Ramos (cell line): Measurements from ENCODE around the gene PBX4.

Experiments
- in situ Hi-C: fragments of 300-500 bp; cut with MboI; formaldehyde crosslinking; loops from one replicate; pipeline ENCODE4 v1.14.3; 2022; ENCODE audit warnings: low sequenced_read_pairs; ENCODE audit not compliant: unreplicated experiment

Gene PBX4

DNA sequence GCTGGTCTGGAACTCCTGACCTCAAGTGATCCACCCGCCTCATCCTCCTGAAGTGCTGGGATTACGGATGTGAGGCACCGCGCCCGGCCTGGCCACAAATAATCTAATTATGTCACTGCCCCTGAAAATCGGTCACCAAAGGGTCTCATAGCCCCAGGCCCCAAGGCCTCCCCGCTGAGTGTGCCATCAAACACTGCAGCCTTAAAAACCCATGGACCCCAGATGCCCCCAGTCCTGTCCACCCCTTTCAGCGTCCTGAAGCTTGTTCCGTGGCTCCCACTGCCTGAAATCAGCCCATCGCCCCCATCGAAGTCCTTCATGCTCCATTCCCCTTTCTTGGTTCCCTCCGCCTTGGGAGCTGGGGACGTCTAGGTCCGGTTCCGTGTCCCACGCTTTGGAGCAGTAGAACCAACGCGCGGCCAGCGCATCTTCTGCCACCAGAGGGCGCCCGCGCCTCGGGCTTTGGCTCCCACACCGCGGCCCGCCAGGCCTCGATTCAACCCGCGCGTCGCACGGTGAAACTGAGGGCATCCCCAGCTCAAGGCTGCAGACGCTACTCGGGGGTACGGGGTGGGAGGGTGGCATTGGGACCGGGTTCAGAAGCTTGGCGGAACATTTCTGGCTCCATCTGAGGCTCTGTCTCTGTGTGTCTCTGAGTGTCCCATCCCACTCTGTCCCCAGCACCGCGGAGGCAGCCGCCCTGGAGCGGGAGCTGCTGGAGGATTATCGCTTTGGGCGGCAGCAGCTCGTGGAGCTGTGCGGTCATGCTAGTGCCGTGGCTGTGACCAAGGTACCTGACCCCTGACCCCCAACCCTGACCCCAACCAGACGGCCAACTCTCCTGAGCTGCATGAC lies 86.3 kb downstream of the PBX4 start:
- in situ Hi-C loops = loop anchor here (25.0 kb wide), 2 partner anchors 430 to 730 kb away; no protein-coding TSS in a partner anchor

DNA sequence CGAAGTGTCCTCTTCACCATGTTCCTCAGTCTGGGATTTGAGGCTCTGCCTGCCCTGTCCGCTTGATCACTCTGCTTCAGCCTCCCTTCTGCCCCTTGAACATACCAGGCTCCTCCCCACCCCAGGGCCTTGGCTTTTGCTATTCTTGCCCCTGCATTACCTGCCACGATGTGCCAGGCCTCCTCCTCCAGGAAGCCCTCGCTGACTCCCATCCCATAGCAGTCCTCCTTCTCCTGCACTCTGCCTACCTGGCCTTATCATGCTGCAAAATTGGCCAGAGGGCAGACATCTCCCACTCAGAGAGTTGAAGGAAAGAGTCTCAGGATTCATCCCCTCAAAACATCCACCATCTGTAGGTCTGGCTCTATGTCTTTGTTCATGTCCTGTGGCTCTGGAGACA lies 87.6 kb downstream of the PBX4 start:
- in situ Hi-C loops = loop anchor here (25.0 kb wide), 2 partner anchors 431 to 731 kb away; no protein-coding TSS in a partner anchor

DNA sequence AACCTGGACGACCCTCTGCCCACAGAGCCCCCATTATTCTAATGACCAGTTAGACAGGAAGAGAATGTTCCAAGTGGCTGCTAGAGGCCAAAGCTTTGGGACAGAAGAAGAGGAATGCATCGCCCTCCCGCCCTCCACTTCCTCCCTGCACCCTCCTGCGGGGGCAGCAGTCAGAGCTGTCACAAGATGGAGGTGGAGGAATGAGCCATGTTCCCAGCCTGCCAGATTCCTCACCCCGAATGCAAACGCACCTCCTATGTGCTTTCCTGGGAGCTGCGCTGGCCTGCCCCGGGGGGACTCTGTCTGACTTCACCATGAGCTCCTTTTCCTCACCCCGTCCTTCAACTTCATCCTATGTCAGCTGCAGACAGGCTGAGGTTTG lies 88.1 kb downstream of the PBX4 start:
- in situ Hi-C loops = loop anchor here (25.0 kb wide), 2 partner anchors 432 to 732 kb away; no protein-coding TSS in a partner anchor

DNA sequence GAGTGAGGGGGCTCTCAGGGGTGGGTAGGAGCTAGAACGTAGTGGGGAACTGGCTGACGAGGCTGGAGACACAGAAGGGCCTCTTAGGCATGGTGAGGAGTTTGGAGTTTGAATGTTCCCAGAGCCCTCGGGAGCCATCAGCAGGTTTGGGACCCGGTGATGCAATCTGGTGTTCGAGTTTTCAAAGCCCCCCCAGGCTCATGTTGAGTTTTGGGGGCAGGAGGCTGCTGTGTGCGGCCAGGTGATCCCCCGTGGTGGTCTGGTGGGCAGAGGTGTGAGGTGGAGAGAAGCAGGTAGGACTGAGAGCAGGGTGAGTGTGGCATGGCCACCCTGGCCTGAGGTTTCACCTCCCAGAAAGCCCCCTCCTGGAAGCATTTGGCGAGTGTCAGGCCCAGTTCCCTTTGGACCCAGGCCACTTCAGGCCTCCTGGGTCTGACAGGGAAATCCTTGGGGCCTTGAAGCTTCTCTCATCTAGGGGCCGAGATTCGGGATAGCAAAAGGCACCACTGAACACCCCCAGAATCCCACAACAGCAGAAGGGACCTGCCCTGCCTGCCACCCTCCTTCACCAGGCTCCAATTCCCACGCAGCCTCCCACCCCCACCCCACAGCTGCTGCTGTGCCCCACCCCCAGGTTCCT lies 88.6 kb downstream of the PBX4 start:
- in situ Hi-C loops = loop anchor here (25.0 kb wide), 2 partner anchors 432 to 732 kb away; no protein-coding TSS in a partner anchor

DNA sequence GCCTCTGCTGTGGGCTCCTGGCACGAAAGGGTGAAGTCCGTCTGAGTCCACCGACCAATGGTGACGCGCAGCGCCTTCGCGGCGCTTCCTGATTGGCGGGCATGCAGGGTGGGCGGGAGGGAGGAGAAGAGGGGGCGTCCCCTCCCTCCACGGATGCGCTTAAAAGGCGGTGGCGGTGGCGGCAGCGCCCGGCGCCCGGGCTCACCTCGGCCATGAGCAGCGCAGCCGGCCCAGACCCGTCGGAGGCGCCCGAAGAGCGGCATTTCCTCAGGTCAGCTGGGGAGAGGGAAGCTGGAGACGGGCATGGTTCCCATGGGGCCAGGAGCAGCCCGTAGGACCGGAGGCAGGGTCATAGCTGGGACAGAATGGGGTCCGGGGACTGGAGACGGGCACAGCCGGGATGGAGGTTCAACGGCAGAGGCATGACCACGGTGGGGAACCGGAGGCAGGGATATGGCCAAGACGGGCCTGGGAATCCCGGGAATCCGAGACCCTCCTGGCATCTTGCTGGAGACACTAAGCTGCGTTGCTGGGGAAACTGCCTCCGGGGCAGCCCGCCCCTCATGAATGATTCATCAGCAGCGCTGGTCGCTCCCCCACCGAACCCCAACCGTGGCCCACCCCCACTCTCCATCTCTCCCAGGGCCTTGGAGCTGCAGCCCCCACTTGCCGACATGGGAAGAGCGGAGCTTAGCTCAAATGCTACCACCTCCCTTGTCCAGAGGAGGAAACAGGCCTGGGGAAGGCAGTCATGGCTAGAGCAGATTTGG lies 89.6 kb downstream of the PBX4 start, which contains the start of gene YJEFN3:
TSS of gene YJEFN3 (plus strand) at position 191 of the 770 bp plus-strand sequence. CDS start at position 213, 22 bp downstream.
- in situ Hi-C loops = loop anchor here (25.0 kb wide), 2 partner anchors 433 to 733 kb away; no protein-coding TSS in a partner anchor

DNA sequence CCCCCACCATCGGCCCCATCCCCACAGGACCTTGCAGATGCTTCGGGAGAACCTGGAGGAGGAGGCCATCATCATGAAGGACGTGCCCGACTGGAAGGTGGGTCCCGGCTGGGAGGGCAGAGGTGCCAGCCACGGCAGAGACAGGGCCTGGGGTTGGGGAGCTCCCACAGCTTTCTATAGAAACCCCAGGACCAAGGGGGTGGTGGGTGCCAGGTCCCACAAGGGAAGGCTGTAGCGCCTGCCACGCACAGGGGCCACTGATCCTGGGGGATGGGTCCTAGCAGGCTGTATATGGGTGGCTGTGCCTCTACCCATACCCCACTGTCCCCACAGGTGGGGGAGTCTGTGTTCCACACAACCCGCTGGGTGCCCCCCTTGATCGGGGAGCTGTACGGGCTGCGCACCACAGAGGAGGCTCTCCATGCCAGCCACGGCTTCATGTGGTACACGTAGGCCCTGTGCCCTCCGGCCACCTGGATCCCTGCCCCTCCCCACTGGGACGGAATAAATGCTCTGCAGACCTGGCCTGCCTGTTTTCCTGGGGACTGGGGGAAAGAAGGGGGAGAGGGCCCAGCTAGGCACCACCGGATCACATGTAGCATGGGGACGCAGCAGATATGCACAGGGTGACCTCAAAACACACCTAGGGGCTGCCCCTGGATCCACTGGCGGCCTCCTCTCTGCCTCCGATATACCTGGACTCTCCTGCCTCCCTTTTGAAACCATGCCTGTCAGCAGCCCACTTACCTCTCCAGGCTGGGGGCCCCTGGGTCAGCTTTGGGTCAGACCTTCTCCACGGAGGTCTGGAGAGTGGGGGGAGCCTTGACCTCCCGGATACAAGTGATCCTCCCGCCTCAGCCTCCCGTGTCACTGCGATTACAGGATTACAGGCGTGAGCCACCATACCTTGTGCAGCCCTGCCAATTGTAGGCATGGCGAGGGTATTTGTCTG lies 90.5 kb downstream of the PBX4 start:
- in situ Hi-C loops = loop anchor here (25.0 kb wide), 2 partner anchors 434 to 734 kb away; no protein-coding TSS in a partner anchor

DNA sequence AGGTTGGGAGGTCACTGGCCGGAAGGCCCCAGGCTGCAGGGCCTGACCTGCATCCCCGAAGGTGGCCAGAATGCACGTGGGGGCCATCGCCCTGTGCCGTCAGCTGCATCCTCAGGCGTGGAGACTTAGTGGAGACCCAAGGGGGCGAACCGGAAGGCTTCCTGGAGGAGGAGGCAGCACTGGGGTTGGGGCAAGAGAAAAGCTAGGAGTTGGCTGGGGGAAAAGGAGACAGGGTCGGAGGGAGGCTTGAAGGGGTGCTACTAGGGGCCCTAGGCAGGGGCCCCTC lies 91.2 kb downstream of the PBX4 start:
- in situ Hi-C loops = loop anchor here (25.0 kb wide), 2 partner anchors 435 to 735 kb away; no protein-coding TSS in a partner anchor

DNA sequence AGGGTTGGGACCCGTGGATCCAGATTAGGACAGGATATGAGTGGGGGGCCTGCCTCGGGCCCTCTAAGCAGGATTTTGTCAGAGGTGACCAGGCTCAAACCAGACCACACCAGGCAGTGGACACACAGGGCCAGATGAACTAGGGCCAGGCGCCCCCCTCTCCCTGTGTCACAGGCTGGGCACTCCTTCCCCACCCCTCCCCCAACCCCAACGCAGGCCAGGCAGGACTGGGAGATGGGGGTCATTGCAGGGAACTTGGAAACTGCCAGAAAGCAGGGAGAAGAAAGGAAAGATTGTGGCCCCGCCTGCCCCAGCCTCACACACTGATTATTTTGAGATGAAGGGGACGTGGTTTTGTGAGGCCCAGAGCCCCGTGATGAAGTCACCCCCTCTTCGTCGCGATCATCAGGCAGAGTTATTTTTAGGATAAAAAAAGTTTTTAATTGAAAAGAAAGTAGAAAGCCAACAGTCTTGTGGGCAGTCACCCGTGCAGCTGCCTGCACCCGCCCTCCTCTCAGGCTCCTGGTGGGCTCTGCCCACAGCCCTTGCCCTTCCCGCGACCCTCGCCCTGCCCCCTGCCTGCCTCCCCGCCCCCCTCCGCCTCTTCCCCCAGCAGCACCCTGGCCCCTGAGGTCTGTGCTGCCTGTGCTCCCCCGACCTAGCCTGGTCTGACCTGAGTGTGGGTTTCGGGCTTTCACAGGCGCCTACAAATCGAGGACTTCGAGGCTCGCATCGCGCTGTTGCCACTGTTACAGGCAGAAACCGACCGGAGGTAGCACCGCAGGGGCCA lies 91.7 kb downstream of the PBX4 start:
- in situ Hi-C loops = loop anchor here (25.0 kb wide), 2 partner anchors 436 to 736 kb away; no protein-coding TSS in a partner anchor

DNA sequence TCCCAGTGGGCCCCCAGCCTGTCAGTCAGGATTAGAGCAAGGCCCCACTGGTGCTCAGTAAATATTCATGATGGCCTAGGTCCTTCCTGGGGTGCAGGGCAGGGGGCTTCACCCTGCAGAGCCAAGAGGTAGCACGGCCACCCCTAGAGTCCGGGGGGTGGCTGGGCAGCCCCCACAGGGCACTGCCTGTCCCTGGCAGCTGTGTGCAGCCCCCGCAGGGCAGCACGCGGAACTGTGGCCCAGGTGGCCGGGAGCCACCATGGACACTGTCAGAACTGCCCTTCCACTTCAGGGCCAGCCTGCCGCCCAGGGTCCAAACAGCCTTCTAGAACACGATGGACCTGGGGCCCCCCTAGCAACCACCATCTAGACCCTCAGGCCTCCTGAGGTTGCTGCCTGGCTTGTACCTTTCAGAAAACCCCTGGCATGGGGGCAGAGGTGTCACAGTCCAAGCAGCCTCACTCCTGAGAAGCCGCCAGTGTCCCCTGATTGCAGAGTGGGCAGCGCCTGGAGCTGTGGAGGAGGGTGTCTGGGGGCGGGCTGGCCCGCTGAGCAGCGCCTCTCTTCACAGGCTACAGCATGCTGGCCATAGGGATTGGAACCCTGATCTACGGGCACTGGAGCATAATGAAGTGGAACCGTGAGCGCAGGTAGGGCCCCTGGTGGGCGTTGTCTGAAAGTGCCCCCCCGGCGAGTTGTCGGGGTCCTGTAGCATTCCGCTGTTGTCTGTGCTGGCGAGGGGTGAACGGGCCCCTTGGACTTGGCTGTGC lies 92.7 kb downstream of the PBX4 start:
- in situ Hi-C loops = loop anchor here (25.0 kb wide), 2 partner anchors 437 to 737 kb away; no protein-coding TSS in a partner anchor

DNA sequence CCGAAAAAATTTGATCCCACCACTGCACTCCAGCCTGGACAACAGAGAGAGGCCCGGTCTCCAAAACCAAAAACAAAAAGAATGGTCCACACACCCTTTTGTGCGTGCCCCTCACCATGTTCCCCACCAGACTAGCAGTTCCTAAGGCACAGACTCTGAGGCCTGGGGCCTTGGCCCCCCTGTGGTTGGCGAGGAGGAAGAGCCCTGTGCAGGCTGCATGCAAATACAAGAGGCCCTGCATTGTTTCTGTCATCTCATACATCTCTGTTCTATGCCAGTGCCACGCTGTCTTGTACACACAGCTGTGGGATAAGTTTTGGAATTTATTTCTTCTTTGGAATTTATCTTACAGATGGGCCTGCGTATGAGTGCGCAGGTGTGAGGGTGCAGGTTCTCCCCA lies 94.4 kb downstream of the PBX4 start:
- in situ Hi-C loops = no loop called here

DNA sequence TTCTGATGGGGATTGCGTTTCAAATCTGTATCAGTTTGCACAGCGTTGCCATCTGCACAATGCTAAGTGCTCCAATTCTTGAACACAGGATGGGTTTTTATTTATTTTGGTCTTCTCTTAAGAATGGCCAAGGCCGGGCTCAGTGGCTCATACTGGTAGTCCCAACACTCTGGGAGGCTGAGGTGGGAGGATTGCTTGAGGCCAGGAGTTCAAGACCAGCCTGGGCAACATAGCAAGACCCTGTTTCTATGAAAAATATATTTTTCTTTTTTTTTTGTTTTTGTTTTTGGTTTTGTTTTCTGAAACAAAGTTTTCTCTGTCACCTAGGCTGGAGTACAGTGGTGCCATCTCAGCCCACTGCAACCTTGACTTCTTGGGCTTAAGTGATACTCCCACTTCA lies 95.3 kb downstream of the PBX4 start:
- in situ Hi-C loops = no loop called here

DNA sequence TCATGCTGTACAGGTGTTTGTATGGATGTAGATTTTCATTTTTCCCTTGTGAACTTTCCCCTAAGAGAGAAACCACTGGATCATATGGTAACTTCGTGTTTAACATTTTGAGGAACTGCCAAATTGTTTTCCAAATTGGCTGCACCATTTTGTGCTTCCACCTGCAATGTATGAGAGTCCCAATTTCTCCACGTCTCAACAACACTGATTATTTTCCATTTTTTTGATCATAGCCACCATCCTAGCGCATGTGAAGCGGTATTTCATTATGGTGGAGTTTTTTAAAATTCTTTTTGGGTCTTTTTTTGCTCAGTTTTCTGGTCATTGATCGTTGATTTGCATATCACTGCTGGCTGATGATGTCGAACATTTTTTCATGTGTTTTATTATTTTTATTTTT lies 97.5 kb downstream of the PBX4 start:
- in situ Hi-C loops = no loop called here

DNA sequence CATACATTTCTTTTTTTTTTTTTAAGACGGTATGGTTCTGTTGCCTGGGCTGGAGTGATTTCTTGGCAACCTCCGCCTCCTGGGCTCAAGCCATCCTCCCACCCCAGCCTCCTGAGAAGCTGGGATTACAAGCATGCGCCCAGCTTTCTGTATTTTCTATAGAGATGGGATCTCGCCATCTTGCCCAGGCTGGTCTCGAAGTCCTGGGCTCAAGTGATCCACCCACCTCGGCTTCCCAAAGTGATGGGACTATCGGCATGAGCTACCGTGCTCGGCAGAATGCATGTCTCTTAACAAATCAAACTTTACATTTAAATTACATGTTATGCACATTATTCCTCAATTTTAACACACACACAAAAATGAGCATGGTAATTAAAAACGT lies 101.3 kb downstream of the PBX4 start:
- in situ Hi-C loops = no loop called here

DNA sequence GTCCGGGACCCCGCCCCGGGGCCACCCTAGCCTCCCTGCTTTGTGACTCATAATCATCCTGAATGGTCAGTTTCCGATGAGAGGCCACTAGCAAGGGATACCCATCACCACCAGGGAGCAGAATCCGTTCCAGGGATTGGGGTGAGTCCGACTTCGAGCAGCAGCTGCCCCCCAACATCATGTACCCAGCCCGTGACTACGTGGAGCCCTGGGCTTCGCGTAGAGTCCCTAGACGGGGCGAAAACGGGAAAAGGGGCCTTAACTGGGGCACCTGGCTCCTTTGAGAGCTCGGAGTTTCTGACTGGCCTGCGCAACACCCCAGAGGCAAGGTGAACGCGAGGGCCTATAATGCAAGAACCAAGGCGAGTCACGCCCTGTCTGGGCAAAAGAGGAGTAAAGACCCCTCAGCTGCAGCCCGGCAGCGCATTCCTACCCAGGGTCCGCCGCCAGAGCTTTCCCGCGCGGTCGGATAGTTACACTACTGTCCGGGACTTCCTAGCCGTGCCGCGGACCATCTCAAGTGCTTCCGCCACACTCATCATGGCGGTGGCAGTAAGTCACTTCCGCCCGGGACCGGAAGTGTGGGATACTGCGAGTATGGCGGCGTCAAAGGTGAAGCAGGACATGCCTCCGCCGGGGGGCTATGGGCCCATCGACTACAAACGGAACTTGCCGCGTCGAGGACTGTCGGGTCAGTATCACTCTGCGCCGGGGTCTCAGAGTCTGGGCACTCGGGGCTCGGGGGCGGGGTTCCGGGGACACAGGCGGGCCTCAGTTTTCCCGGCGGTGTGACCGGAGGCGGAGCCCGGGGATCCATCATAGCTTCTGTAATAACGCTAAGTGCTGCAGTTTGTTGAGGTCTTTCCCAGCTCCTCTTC lies 102.6 kb downstream of the PBX4 start, which contains the start of gene NDUFA13:
TSS of gene NDUFA13 (plus strand) at position 584 of the 878 bp plus-strand sequence. CDS start at position 598, 14 bp downstream.
- in situ Hi-C loops = no loop called here

DNA sequence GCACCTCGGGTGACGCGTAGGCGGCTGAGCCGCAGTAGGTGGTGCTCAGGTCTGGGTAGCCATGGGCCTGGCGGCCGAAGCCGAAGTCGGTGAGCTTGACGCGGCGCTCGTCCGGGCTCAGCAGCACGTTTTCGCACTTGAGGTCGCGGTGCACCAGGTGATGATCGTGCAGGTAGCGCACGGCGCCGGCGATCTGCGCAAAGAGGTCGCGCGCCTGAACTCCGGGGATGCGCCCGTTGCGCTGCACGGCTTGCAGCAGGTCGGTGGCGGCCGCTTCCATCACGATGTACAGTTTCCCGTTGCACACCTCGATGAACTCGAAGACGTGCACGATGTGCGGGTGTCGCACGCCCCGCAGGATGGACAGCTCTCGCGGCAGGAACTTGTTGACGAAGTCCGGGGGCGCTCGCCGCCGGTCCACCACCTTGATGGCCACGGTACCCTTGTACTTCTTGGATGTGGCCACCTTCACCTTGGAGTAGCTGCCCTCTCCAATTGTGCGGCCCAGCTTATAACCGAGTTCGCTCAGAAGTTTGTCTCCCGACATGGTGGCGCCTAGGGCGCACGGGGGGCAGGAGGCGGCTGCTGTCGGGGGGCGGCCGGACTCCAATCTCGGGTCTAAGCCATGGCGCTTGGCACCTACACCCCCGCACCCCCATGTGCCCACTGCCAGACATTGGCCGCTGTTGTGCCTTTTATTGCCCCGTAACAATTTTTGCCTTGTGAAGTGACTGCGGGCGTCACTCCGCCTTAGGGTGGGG lies 103.4 kb downstream of the PBX4 start, which contains the start of gene TSSK6:
TSS of gene TSSK6 (minus strand) at position 668 of the 761 bp plus-strand sequence. CDS start at position 547, 121 bp downstream.
- in situ Hi-C loops = no loop called here

DNA sequence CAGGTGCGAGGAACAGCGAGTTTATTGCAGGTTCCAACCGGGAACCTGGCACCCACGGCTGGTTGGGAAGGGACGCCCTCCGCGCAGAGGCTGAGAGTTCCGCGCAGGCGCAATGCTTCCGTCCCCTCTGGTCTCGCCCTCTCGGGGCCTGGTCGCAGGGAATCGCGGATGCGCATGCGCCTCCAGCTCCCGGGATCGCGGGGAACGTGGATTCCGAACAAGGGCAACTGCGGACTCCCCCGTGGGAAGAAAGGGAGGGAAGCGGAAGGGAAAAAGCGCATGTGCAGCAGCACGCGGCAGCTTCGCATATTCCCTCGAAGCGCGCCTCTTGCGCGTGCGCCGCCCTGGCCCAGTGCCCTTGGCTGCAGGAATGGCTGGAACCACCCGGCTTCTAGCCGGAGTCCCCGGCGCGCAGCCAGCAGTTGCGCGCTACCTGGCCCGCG lies 104.3 kb downstream of the PBX4 start:
- in situ Hi-C loops = no loop called here
